ENCODE measurements around the gene DERL3. TPM values are rescaled to one million over a fixed set of nuclear protein-coding genes. Genes with fewer than 3 reads are reported as not detected.

Gene DERL3
- total and polyA plus RNA-seq, 2 experiments from 2014 or later: 13.6 to 19.5 TPM

DNA sequence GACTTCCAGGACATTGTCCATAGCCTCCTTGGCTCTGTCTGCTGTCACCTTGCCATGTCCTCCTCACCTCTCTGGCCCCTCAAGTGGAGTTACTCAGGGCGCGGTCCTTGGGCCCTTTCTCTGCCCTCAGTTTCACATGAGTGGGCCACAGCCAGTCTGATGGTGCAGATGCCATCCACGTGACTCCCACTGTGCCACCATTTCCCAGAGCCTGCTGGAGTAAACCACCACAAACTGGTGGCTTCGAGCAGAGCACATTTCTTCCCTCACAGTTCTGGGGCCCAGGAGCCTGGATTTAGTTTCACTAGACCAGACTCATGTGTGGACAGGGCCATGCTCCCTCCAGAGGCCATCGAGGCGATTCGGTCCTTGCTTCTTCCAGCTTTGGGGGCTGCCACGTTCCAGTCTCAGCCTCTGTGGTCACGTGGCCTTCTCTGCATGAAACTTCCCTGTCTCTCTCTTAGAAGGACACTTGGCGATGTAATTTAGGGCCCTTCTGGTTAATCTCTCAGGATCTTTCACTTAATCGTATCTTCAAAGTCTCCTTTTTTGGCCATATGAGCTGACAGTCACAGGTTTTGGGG lies 37.5 kb downstream of the DERL3 start:
- H3K36me3 ChIP-seq (ENCODE audit: insufficient read depth): peaks cover 34% of the 10 kb centered on the region
- H3K4me1 Mint-ChIP-seq: peaks cover 3% of the 10 kb centered on the region; the same call in 1 of the 3 replicates
- H3K79me2 ChIP-seq (replicated peaks; ENCODE audit: insufficient read depth): no peaks in the 10 kb centered on the region
- H3K27me3 Mint-ChIP-seq (ENCODE audit: insufficient read depth, low read depth, poor library complexity): no peaks in the 10 kb centered on the region
- no peak overlapping the region for H3K27ac Mint-ChIP-seq
- H3K4me3 ChIP-seq: no peak overlapping the region
- H3K27me3 ChIP-seq (ENCODE audit: insufficient read depth): no peaks in the 10 kb centered on the region
- H4K20me1 ChIP-seq (replicated peaks; ENCODE audit: insufficient read depth): no peaks in the 10 kb centered on the region; the same call in none of the 2 replicates
- DNase-seq (ENCODE audit: low spot score): no peak
- TF ChIP-seq REST (IDR thresholded peaks at IDR 0.05; ENCODE audit: unreplicated experiment): no peak
- TF ChIP-seq CTCF (conservative IDR thresholded peaks at IDR 0.05; ENCODE audit: low read depth in 2 of 2): no peak
- TF ChIP-seq CREB1 (CRISPR knock-in tag; IDR thresholded peaks at IDR 0.05; ENCODE audit: low read depth): no peak
- no peak for TF ChIP-seq POLR2AphosphoS5 (IDR thresholded peaks at IDR 0.05; ENCODE audit: low read depth)
- no peak overlapping the region for H3K4me3 Mint-ChIP-seq
- H3K36me3 Mint-ChIP-seq (ENCODE audit: low read depth): peaks cover 90% of the 10 kb centered on the region
- no peaks in the 10 kb centered on the region for H3K9me2 ChIP-seq (ENCODE audit: insufficient read depth)
- no peaks in the 10 kb centered on the region; the same call in 2 of the 3 replicates for H3K9me3 Mint-ChIP-seq
- H3K4me1 ChIP-seq (ENCODE audit: insufficient read depth): no peaks in the 10 kb centered on the region
- H3K27ac ChIP-seq (ENCODE audit: low read depth): no peak overlapping the region
- no peak overlapping the region for H2AFZ ChIP-seq
- no peak overlapping the region for H3K4me2 ChIP-seq
- no peak for ATAC-seq
- peaks cover 3% of the 10 kb centered on the region; the same call in 1 of the 2 replicates for H3F3A ChIP-seq (replicated peaks; ENCODE audit: low read depth)

DNA sequence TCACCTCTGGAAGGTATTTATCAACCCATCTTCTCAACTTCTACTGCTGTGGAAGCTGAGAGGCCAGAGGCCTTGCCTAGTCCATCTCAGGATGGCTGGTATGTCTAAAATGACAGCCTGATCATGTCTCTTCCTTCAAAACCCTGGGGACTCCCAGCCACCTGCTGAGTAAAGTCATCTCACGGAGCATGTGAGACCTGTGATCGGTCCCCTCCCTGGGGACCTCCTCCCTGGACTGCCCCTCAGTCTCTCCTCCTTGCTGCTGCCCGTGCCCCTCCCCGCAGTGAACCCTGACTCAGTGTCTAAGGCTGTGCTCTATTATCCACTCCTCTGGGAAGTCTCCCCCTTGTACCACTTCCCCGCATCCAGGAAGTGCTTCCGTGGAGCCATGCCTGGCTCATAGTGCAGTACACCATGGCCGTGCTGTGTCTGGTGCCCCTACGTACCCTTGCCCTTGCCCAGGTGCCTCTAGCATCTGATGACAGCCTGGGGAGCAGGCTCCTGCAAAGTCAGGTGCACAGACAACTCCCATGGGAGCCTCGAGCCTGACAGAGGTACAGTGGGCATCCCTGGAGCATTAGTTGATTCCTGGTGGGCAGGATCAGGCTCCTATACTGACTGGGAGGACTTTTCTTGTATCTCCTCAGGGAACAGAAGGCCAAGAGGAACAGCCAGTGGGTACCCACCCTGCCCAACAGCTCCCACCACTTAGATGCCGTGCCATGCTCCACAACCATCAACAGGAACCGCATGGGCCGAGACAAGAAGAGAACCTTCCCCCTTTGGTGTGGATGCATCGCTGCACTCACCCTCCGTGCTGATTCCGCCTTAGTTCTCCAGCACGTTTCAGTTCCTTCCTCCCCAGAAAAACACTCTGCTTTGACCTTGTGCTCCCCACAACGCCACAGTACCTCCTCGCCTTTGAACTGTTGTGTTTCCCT lies 38.2 kb downstream of the DERL3 start:
- no peak overlapping the region for H2AFZ ChIP-seq
- no peak overlapping the region for H3K4me3 Mint-ChIP-seq
- no peak overlapping the region for H3K27ac ChIP-seq (ENCODE audit: low read depth)
- peaks cover 90% of the 10 kb centered on the region for H3K36me3 Mint-ChIP-seq (ENCODE audit: low read depth)
- no peaks in the 10 kb centered on the region for H3K79me2 ChIP-seq (replicated peaks; ENCODE audit: insufficient read depth)
- no peak for DNase-seq (ENCODE audit: low spot score)
- peak overlapping the region; percentile 86; the same call in 1 of the 2 replicates for H3K27ac Mint-ChIP-seq
- H3K27me3 Mint-ChIP-seq (ENCODE audit: insufficient read depth, low read depth, poor library complexity): no peaks in the 10 kb centered on the region
- TF ChIP-seq JUNB (IDR thresholded peaks at IDR 0.05; ENCODE audit: unreplicated experiment): no peak
- no peak for TF ChIP-seq CTCF (conservative IDR thresholded peaks at IDR 0.05; ENCODE audit: low read depth in 2 of 2)
- TF ChIP-seq POLR2AphosphoS5 (IDR thresholded peaks at IDR 0.05; ENCODE audit: low read depth): no peak
- peaks cover 3% of the 10 kb centered on the region; the same call in 1 of the 3 replicates for H3K4me1 Mint-ChIP-seq
- ATAC-seq: no peak
- H3F3A ChIP-seq (replicated peaks; ENCODE audit: low read depth): peaks cover 4% of the 10 kb centered on the region; the same call in 1 of the 2 replicates
- no peaks in the 10 kb centered on the region for H3K4me1 ChIP-seq (ENCODE audit: insufficient read depth)
- H4K20me1 ChIP-seq (replicated peaks; ENCODE audit: insufficient read depth): no peaks in the 10 kb centered on the region; the same call in 1 of the 2 replicates
- no peaks in the 10 kb centered on the region for H3K9me2 ChIP-seq (ENCODE audit: insufficient read depth)
- no peak overlapping the region for H3K4me3 ChIP-seq
- no peaks in the 10 kb centered on the region; the same call in 2 of the 3 replicates for H3K9me3 Mint-ChIP-seq
- H3K4me2 ChIP-seq: no peak overlapping the region
- no peaks in the 10 kb centered on the region for H3K27me3 ChIP-seq (ENCODE audit: insufficient read depth)
- peaks cover 40% of the 10 kb centered on the region for H3K36me3 ChIP-seq (ENCODE audit: insufficient read depth)

All from GM23338 (cell line).